GM12878 (cell line): ENCODE data around the gene SPINK4.

Experiments used
- DPF2 ChIP-seq: fragments of 450-650 bp; IDR thresholded peaks from 2 replicates; pipeline ENCODE4 v1.6.1; 2017; ENCODE audit warnings: mild to moderate bottlenecking
- IRF5 ChIP-seq: fragments of 450-650 bp; IDR thresholded peaks from 2 replicates; pipeline ENCODE4 v1.6.1; 2017; ENCODE audit warnings: borderline replicate concordance
- MYC ChIP-seq: IDR thresholded peaks from 2 replicates; pipeline ENCODE4 v1.6.1; 2011; ENCODE audit warnings: mild to moderate bottlenecking, low read length, moderate library complexity, inconsistent platforms; ENCODE audit not compliant: insufficient read depth, insufficient replicate concordance, insufficient read length, severe bottlenecking
- PBX3 ChIP-seq: IDR thresholded peaks from 2 replicates; pipeline ENCODE4 v1.6.1; 2011; ENCODE audit warnings: mild to moderate bottlenecking, low read depth, low read length, moderate library complexity; ENCODE audit not compliant: insufficient replicate concordance
- RAD21 ChIP-seq: IDR thresholded peaks from 2 replicates; pipeline ENCODE4 v1.6.1; 2011; ENCODE audit warnings: mild to moderate bottlenecking, low read depth, low read length, moderate library complexity; ENCODE audit not compliant: insufficient read depth

- TF ChIP-seq DPF2: no peak
- no peak for TF ChIP-seq RAD21
- TF ChIP-seq PBX3: no peak
- no peak for TF ChIP-seq MYC
- no peak for TF ChIP-seq IRF5
Measured at GRCh38 chr9:33295571-33295970, 55.6 kb downstream of the SPINK4 start.
